ENCODE results near the gene CPNE1. TPM values are rescaled to one million over a fixed set of nuclear protein-coding genes. Genes with fewer than 3 reads are reported as not detected.

CPNE1 gene
- total RNA-seq, 1 donor from 2014 or later = 60.6 TPM

GRCh38 chr20:35588397-35588796, 76.3 kb downstream of the CPNE1 start:
- intact Hi-C loops (cut with DNase I) = no loop called here
- DNase-seq (no peak), ATAC-seq (ENCODE audit: poor library complexity) (no peak)

- DNase-seq = no peak
- intact Hi-C loops (cut with DNase I) = no loop called here
- no peak for ATAC-seq (ENCODE audit: poor library complexity)
Measured at GRCh38 chr20:35587436-35587835, 77.3 kb downstream of the CPNE1 start.

GRCh38 chr20:35586751-35587425, 77.8 kb downstream of the CPNE1 start:
- ATAC-seq (ENCODE audit: poor library complexity) (no peak), DNase-seq (no peak)
- intact Hi-C loops (cut with DNase I) = no loop called here

GRCh38 chr20:35583636-35584560, 80.8 kb downstream of the CPNE1 start:
- no peak for DNase-seq
- no peak for ATAC-seq (ENCODE audit: poor library complexity)
- intact Hi-C loops (cut with DNase I) = no loop called here

- intact Hi-C loops (cut with DNase I) = no loop called here
- no peak for ATAC-seq (ENCODE audit: poor library complexity)
- DNase-seq = no peak
Measured at GRCh38 chr20:35582741-35583404, 81.8 kb downstream of the CPNE1 start.

GRCh38 chr20:35582131-35582530, 82.6 kb downstream of the CPNE1 start:
- intact Hi-C loops (cut with DNase I) = no loop called here
- DNase-seq (no peak), ATAC-seq (ENCODE audit: poor library complexity) (no peak)

GRCh38 chr20:35579196-35579595, 85.5 kb downstream of the CPNE1 start:
- intact Hi-C loops (cut with DNase I) = no loop called here
- ATAC-seq (ENCODE audit: poor library complexity) = no peak
- DNase-seq = no peak

GRCh38 chr20:35578469-35578868, 86.2 kb downstream of the CPNE1 start:
- no peak for ATAC-seq (ENCODE audit: poor library complexity)
- no peak for DNase-seq
- intact Hi-C loops (cut with DNase I) = no loop called here

GRCh38 chr20:35576816-35577215, 87.9 kb downstream of the CPNE1 start:
- intact Hi-C loops (cut with DNase I) = no loop called here
- ATAC-seq (ENCODE audit: poor library complexity) = no peak

More at GRCh38 chr20:35576816-35577215, 87.9 kb downstream of the CPNE1 start:
- no peak for DNase-seq

Other genes starting within 250 kb of the CPNE1 start
- gene GDF5, start 226.7 kb downstream of the CPNE1 start, total RNA-seq = 0.08 TPM
- 12.3 TPM for gene CEP250, start 209.3 kb downstream of the CPNE1 start, total RNA-seq
- gene C20orf173, start 135.2 kb downstream of the CPNE1 start, total RNA-seq = not detected
- 90.7 TPM for gene ERGIC3, start 122.8 kb downstream of the CPNE1 start, total RNA-seq
- gene SPAG4, start 49.1 kb downstream of the CPNE1 start, total RNA-seq = 2.3 TPM
- gene RBM12, start within 50 bp of the CPNE1 start, total RNA-seq = 45.3 TPM
- gene NFS1, start 34.5 kb upstream of the CPNE1 start, total RNA-seq = 53.2 TPM
- gene ROMO1, start 34.5 kb upstream of the CPNE1 start, total RNA-seq = 198 TPM
- gene RBM39, start 77.4 kb upstream of the CPNE1 start, total RNA-seq = 134 TPM
- gene PHF20, start 107.1 kb upstream of the CPNE1 start, total RNA-seq = 37.2 TPM

All from Right ventricle myocardium superior (tissue), 1 donor.